BLaER1 (cell line): Measurements from ENCODE around the gene PTPN7.

Experiments used
- H3K27ac ChIP-seq: shearing (Covaris generic); formaldehyde crosslinking; 2 replicates; pipeline ENCODE4 v1.8.1; 2022
- H3K27me3 ChIP-seq: shearing (Covaris generic); formaldehyde crosslinking; 2 replicates; pipeline ENCODE4 v1.8.1; 2022
- H3K36me3 ChIP-seq: shearing (Covaris generic); formaldehyde crosslinking; 2 replicates; pipeline ENCODE4 v1.8.1; 2022
- H3K4me1 ChIP-seq: shearing (Covaris generic); formaldehyde crosslinking; 2 replicates; pipeline ENCODE4 v1.8.1; 2022
- H3K4me2 ChIP-seq: shearing (Covaris generic); formaldehyde crosslinking; 2 replicates; pipeline ENCODE4 v1.8.1; 2022
- H3K4me3 ChIP-seq: shearing (Covaris generic); formaldehyde crosslinking; 2 replicates; pipeline ENCODE4 v1.8.1; 2022
- H3K9ac ChIP-seq: shearing (Covaris generic); formaldehyde crosslinking; 2 replicates; pipeline ENCODE4 v1.8.1; 2022
- H3K9me3 ChIP-seq: shearing (Covaris generic); formaldehyde crosslinking; 2 replicates; pipeline ENCODE4 v1.8.1; 2022
- H4K20me1 ChIP-seq: shearing (Covaris generic); formaldehyde crosslinking; 2 replicates; pipeline ENCODE4 v1.8.1; 2022
- Cebpa-rat ChIP-seq: shearing (Covaris generic); IDR thresholded peaks from 2 replicates; pipeline ENCODE4 v1.8.1; 2022

The PTPN7 gene

DNA sequence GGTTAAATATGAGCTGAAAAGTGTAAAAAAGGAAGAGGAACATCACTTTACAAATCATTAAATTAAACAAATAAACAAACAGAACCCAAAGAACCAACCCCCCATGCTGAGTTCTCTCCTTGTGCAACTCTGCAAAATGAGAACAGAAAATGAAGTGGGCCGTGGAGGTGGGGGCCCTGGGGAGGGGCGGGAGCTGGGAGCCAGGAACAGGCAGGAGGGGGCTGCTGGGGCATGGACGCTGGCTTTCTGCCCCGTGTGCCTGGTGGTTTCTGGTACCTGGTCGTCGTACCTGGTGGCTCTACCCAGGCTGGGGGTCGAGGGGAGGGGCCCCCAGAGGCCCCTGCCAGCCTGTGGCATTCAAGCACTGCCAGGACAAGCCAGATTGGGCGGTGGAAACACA is 26.9 kb downstream of the PTPN7 start:
- H3K4me1 ChIP-seq, result peaks cover 14% of the 10 kb centered on the region
- peaks cover 78% of the 10 kb centered on the region for H3K36me3 ChIP-seq
- H4K20me1 ChIP-seq, result peaks cover 68% of the 10 kb centered on the region
- H3K9me3 ChIP-seq, result no peaks in the 10 kb centered on the region
- H3K27ac ChIP-seq, result no peak overlapping the region
- no peak overlapping the region for H3K4me2 ChIP-seq
- H3K27me3 ChIP-seq, result no peaks in the 10 kb centered on the region
- no peak overlapping the region for H3K9ac ChIP-seq
- no peak overlapping the region for H3K4me3 ChIP-seq
- TF ChIP-seq Cebpa-rat, result no peak

DNA sequence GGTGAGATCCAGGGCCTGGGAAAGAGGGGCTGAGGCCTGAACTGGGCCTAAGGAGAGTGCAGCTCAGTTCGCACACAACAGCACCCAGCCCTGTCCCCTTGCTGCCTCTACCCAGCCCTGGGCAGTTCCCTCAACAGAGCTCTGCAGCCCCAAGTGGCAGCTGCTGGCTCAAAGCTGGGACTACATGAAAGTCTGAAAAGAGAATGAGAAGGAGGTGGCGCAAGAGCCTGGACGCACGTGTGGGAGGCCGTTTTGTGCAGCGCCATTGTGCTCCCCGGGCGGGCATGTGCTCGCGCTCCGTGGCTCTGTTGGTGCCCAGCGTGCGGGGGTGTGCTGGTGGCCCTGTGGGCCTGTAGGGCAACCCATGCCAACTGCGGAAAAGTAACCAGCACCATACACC is 27.4 kb downstream of the PTPN7 start:
- no peak overlapping the region for H3K4me3 ChIP-seq
- no peak overlapping the region for H3K4me2 ChIP-seq
- H3K9me3 ChIP-seq, result no peaks in the 10 kb centered on the region
- no peak for TF ChIP-seq Cebpa-rat
- no peak overlapping the region for H3K27ac ChIP-seq
- peaks cover 63% of the 10 kb centered on the region for H4K20me1 ChIP-seq
- no peak overlapping the region for H3K9ac ChIP-seq
- peaks cover 74% of the 10 kb centered on the region for H3K36me3 ChIP-seq
- no peaks in the 10 kb centered on the region for H3K27me3 ChIP-seq
- peaks cover 17% of the 10 kb centered on the region for H3K4me1 ChIP-seq

DNA sequence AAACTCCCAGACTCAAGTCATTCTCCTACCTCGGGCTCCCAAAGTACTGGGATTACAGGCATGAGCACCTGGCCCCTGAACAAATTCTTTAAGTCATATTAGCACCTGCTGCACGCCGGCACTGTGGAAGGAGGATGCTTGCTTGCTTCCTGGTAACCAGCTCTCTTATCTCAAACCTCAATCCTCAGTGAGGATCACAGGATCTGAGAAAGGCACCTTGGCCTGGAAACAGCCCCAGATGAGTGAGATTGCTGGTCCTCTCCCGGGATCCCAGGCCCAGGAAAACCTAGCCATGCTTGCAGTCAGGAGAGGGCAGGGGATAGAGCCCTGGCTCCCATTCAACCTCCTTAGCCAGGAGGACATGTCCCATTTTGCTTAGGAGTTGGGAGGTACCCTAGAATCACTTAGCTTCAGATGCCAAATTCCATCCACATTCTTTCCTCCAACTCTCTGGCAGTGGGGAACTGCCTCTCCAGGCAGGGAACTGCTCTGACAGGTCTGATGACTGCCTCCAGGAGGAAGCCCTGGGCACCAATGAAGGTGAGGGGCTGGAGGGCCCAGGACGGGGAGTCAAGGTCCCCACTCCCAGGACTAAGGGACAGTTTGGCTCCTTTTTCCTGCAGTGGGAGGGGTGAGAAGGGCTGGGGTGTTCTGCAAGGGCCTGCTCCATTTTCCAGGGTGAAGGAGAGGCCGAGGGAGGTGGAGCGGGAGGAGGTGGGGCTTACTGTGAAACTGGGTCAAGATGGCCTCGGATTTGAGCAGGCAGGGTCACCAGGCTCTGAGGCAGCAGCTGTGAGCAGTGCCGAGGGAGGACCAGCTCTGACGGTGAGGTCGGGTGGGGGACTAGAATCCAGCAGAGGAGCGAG is 28.2 kb downstream of the PTPN7 start:
- H3K4me2 ChIP-seq, result no peak overlapping the region
- H3K36me3 ChIP-seq, result peaks cover 65% of the 10 kb centered on the region
- no peak overlapping the region for H3K27ac ChIP-seq
- no peaks in the 10 kb centered on the region for H3K27me3 ChIP-seq
- H4K20me1 ChIP-seq, result peaks cover 55% of the 10 kb centered on the region
- H3K4me1 ChIP-seq, result peaks cover 20% of the 10 kb centered on the region
- TF ChIP-seq Cebpa-rat, result no peak
- no peak overlapping the region for H3K9ac ChIP-seq
- H3K9me3 ChIP-seq, result no peaks in the 10 kb centered on the region
- H3K4me3 ChIP-seq, result no peak overlapping the region

DNA sequence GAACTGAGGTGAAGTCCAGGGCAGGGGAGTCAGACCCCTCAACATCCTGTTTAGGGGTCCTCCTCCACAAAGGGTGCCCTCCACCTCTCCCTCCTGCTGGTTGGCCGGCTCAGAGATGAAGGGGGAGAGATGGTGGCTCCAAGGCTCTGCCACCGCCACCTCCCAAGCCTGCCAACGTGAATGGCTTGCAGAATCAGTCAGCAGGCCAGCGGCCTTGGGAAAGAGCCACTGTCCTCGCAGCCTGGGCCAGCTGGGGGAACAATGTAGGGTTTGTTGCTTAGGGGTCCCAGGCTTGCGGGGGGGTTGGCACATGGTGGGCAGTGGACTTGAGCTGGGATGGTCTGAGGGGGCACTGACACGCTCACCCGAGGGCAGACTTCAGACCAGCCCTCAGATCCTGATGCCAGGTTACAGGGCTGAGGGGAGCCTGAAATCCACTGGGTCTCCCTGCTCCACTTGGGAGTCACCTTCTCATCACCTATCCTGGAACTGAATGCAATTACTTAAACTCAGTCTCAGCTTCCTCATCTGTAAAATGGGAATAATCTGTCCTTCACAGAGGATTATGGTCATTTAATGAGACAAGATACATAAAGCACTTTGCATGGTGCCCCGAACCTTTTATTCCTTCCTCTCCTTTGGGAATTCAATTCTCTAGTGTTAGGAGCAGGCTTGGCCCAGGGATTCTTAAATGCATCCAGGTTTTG is 29.4 kb downstream of the PTPN7 start:
- no peak overlapping the region for H3K27ac ChIP-seq
- H3K9me3 ChIP-seq, result no peaks in the 10 kb centered on the region
- peaks cover 54% of the 10 kb centered on the region for H3K36me3 ChIP-seq
- no peak overlapping the region for H3K4me2 ChIP-seq
- H3K9ac ChIP-seq, result no peak overlapping the region
- H3K27me3 ChIP-seq, result no peaks in the 10 kb centered on the region
- TF ChIP-seq Cebpa-rat, result no peak
- H4K20me1 ChIP-seq, result peaks cover 43% of the 10 kb centered on the region
- H3K4me1 ChIP-seq, result peaks cover 30% of the 10 kb centered on the region
- H3K4me3 ChIP-seq, result no peak overlapping the region

DNA sequence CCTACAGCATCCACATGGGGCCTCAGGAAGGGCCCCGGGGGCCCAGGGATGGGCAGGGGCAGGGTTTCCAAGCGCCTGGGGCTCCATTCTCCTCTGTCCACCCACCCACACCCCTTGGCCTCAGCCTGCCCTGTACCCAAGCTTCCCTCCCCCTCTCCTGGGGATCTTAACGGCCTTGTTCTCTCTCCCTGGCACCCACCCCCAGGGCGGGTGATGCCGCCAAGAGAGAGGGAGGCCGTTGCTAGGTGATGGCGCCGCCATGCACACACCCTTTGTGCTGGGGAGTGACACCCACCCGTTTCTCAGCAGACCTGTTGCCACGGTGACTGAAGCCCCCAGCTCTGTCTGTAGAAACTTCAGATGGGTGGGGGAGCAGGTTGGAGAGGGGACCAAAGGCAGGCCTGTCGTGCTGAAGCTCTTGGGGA is 30.1 kb downstream of the PTPN7 start:
- H3K4me3 ChIP-seq, result no peak overlapping the region
- H4K20me1 ChIP-seq, result peaks cover 36% of the 10 kb centered on the region
- H3K27me3 ChIP-seq, result no peaks in the 10 kb centered on the region
- no peak overlapping the region for H3K4me2 ChIP-seq
- TF ChIP-seq Cebpa-rat, result no peak
- H3K9me3 ChIP-seq, result no peaks in the 10 kb centered on the region
- no peak overlapping the region for H3K9ac ChIP-seq
- H3K27ac ChIP-seq, result no peak overlapping the region
- peaks cover 47% of the 10 kb centered on the region for H3K36me3 ChIP-seq
- peaks cover 30% of the 10 kb centered on the region for H3K4me1 ChIP-seq

DNA sequence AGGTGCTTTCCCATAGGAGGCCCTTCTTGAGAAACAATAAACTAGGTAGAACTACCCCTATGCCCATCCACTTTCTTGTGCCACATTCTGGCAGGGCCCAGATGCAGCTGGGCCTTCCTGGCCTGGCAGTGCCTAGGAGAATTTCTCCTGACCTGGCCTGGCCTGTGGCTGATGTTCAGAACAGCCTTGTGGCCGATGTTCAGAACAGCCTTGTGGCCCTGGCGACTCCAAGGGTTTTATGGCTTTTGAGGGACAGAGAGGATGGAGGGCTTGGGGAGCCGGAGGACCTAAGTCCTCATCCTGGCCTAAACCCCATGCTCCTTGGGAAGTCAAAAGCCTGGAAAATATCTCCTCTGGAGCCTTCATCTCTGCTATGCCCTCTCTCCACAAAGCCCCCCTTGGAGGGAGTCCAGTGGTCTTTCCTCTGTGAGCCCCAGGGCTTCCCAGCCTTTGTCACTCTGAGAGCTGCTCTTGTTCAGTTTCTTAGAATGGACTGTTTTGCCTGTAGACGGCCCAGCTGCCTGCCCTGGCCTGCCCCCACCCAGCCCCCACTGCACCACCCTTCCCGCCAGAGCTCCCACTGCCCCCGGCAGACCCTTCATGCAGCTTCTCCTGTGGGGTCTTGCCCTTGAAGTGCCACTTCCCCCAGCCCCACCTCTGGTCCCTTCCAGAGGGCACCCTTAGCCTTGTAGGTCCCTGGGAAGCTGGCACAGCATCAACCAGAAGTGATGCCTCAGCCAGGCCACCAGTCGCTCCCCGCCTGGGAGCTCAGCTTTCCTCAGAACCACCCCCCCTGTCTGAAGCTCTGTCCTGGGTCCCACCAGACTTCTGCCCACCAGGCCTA is 30.7 kb downstream of the PTPN7 start:
- no peak overlapping the region for H3K9ac ChIP-seq
- H3K36me3 ChIP-seq, result peaks cover 41% of the 10 kb centered on the region
- no peak overlapping the region for H3K4me3 ChIP-seq
- no peak overlapping the region for H3K4me2 ChIP-seq
- TF ChIP-seq Cebpa-rat, result no peak
- no peaks in the 10 kb centered on the region for H3K27me3 ChIP-seq
- no peak overlapping the region for H3K27ac ChIP-seq
- H3K4me1 ChIP-seq, result peaks cover 30% of the 10 kb centered on the region
- no peaks in the 10 kb centered on the region for H3K9me3 ChIP-seq
- H4K20me1 ChIP-seq, result peaks cover 30% of the 10 kb centered on the region

DNA sequence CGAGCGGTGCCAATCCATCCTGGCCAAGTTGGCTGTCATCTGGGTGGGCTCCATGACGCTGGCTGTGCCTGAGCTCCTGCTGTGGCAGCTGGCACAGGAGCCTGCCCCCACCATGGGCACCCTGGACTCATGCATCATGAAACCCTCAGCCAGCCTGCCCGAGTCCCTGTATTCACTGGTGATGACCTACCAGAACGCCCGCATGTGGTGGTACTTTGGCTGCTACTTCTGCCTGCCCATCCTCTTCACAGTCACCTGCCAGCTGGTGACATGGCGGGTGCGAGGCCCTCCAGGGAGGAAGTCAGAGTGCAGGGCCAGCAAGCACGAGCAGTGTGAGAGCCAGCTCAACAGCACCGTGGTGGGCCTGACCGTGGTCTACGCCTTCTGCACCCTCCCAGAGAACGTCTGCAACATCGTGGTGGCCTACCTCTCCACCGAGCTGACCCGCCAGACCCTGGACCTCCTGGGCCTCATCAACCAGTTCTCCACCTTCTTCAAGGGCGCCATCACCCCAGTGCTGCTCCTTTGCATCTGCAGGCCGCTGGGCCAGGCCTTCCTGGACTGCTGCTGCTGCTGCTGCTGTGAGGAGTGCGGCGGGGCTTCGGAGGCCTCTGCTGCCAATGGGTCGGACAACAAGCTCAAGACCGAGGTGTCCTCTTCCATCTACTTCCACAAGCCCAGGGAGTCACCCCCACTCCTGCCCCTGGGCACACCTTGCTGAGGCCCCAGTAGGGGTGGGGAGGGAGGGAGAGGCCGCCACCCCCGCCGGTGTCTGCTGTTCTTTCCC is 32.4 kb downstream of the PTPN7 start:
- no peaks in the 10 kb centered on the region for H3K27me3 ChIP-seq
- no peak overlapping the region for H3K27ac ChIP-seq
- H3K9ac ChIP-seq, result no peak overlapping the region
- H3K4me2 ChIP-seq, result peak overlapping the region; percentile 67
- no peaks in the 10 kb centered on the region for H3K9me3 ChIP-seq
- no peak for TF ChIP-seq Cebpa-rat
- no peak overlapping the region for H3K4me3 ChIP-seq
- H4K20me1 ChIP-seq, result peaks cover 22% of the 10 kb centered on the region
- H3K36me3 ChIP-seq, result peaks cover 25% of the 10 kb centered on the region
- H3K4me1 ChIP-seq, result peaks cover 30% of the 10 kb centered on the region

DNA sequence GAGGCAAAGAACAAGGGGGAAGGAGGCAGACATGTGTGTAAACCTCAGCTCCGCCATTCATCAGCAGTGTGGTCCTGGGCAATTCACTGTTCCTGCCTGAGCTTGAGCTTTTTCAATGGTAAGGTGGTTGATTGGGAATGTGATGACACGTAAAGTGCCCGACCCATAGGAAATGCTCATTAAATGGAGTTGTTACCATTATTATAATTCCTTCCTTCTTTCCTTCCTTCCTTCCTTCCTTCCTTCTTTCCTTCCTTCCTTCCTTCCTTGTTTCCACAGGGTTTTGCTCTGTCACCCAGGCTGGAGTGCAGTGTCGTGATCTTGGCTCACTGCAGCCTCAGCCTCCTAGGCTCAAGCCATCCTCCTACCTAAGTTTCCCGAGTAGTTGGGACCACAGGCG is 33.3 kb downstream of the PTPN7 start:
- Histone ChIP-seq H3K9ac (no peak overlapping the region), H3K36me3 (peaks cover 15% of the 10 kb centered on the region), H3K4me1 (peaks cover 29% of the 10 kb centered on the region), H3K9me3 (no peaks in the 10 kb centered on the region), H4K20me1 (peaks cover 13% of the 10 kb centered on the region), H3K4me2 (peak overlapping the region; percentile 67), H3K4me3 (no peak overlapping the region), H3K27ac (no peak overlapping the region), H3K27me3 (no peaks in the 10 kb centered on the region)
- no peak for TF ChIP-seq Cebpa-rat

DNA sequence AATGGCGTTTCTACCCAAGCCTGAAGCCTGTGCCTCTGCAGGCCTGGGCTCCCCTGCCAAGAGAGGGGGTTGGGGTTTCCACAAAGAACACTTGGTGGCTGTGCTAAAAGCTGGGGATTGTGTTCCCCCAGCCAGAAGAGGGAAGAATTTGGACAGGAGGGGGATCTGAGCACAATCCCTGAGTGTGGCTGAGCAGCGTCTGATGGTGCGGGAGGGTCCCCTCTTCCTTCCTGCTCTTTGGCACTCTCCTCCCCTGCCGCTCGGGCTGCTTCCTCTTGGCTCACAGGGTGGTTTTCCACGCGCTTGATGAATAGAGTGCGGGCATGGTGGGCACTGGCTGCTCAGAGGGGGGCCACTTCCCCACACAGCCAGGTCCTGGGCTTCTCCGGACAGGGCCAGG is 34.0 kb downstream of the PTPN7 start:
- Histone ChIP-seq H3K27ac (no peak overlapping the region), H3K9me3 (no peaks in the 10 kb centered on the region), H3K4me2 (peak overlapping the region; percentile 67), H3K4me1 (peaks cover 22% of the 10 kb centered on the region), H3K27me3 (no peaks in the 10 kb centered on the region), H3K9ac (no peak overlapping the region), H3K4me3 (no peak overlapping the region), H3K36me3 (peaks cover 9% of the 10 kb centered on the region), H4K20me1 (peaks cover 6% of the 10 kb centered on the region; the same call in 1 of the 2 replicates)
- TF ChIP-seq Cebpa-rat, result no peak
